ENCODE results near the gene ZNF646.

- no peak for TF ChIP-seq CTCF (IDR thresholded peaks at IDR 0.05)
- TF ChIP-seq ZFX (IDR thresholded peaks at IDR 0.05; ENCODE audit: borderline replicate concordance) = no peak
Observed at GRCh38 chr16:31094424-31095120, 20.4 kb downstream of the ZNF646 start, which contains the start of gene VKORC1.
